DMS153 treated with DMSO at 0.1 percent for 48 hours (cell line): ENCODE measurements around the gene IQGAP2.
"Not testable (repeated sequence)": the region's sequence is repeated elsewhere in the genome, so short reads cannot be mapped to it uniquely, and the experiment has no call there.

Source experiments
- DNase-seq: peaks from one replicate; lab custom pipeline; 2025; ENCODE audit not compliant: unreplicated experiment; lab: John Stamatoyannopoulos, UW

IQGAP2 gene

DNA sequence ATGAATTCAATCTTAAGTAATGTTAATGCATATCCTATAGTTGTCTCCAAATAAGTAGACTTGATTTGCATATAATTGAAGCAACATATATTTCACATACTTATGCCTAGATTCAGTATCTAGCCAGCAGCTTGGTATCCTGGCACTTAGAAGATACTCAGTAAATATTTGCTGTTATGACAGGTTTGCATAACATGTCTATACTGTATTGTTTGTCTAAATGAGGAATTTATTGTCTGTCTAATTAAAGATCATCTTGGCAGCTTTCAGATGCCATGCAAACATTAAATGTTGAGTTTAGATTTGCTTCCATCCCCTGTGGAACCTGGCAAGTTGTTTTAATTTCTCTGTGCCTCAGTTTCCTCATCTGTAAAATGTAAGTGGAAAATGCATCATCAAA lies 9.4 kb downstream of the IQGAP2 start:
- no peak for DNase-seq

DNA sequence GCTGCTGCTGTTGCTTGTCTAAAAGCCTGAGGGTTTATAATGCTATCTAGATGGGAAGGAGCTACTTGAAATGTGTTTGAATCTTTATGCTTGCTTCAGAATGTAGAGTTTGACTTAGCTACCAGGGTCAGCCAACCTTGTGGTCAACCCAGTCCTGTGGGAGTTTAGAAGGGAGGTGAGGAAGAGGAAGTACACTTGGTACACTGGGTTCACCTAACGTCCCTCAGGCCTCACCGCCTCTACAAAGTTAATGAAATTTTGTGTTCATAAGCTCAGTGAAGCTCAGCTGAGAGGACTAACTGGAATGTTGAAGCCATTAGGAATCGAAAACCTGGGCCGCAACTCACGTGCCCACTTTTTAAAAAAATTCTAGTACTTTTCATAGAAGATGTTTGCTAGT lies 10.7 kb downstream of the IQGAP2 start:
- DNase-seq = no peak

DNA sequence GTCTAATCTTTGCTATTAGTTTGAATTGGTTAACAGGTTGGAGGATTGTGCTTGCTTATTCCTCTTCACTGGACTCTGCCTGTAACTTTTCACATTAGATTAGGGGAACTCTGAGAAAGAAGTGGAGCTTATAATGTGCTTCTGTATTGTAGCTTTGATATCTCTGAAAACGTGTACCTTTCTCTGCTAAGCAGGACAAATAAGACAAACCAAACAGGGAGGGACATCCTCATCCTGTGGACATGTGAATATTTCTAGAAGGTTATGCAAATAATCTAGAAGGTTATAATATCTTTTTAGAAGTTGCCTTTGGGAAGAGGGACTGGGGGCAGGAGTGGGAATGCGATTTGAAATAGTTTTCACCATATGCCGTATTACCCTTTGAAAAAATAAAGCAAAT lies 11.7 kb downstream of the IQGAP2 start:
- no peak for DNase-seq

DNA sequence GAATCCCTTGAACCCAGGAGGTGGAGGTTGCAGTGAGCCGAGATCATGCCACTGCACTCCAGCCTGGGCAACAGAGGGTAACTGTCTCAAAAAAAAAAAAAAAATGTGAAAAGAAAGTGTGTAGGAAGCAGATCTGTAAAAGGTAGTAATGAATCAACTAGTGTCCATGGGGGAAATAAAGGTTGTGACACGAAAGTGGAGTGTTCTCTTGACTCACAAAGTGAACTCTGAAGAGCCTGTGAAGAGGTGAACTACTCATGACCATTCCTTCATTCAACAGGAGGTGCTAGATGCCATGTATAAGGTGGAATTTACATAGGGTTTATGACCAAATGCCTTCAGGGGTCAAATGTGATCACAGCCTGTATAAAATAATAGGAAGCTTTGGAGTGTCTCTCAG lies 12.8 kb downstream of the IQGAP2 start:
- no peak for DNase-seq

DNA sequence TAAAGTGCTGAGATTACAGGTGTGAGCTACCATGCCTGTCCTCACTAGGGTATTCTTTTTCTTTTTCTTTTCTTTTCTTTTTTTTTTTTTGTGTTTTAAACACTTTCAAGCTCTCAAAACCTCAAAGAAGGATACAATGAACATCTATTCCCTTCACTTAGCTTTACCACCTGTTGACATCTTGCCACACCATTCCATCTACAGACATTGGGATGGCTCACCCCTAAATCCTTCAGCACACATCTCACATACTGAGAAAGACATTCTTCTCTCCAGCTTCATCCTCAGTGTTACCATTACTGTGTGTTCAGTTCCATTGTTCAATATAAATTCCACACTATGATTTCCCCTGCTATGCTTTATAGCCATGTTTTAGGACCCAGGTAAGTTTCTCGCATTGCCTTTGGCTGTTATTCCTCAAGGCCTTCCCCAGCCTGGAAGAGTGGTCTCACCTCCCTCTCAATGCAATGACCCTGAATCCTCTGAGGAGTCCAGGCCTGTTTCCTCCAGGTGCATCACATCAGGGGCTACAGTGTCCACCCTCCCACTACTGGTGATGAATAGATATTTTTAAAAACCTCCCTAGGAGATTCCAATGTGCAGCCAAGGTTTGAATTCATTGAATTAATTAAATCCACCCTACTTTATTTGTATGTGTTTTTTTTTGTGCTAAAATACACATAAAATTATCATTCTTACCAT lies 16.7 kb downstream of the IQGAP2 start:
- no peak for DNase-seq

DNA sequence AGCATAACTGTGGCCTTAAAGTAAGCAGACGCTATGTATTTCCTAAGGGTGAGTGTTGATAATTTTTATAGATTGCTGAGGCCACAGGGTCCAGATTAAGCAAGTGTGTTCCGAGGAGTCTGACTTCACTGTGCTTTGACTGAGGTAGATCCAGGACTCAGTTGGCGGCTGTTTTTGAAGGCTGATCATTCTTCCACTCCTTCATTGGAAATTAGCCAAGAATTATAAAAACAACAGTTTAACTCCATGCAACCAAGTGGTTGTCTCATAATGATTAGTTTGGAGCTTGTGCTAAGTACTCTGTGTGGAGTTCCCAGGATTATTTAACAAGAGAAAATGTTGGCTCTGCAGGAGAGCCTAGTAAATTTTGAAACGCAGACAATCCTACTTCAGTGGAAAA lies 19.1 kb downstream of the IQGAP2 start:
- no peak for DNase-seq

DNA sequence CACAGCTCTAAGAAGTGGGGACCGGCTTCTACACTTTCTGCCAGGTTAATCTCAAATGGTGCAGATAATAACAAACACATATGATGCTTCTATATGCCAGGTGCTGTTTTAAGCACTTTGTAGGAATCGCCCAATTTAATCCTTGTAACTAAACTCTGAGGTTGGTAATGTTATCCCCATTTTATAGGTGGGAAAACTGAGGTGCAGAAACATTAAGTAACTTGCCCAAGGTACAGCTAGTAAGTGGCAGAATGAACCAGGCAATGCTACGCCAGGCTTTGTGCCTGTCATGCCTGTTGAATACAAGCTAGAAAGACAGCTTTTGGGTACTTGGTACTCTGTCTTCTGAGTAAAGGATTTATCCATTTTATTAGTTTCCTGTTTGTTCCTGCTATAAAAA lies 19.7 kb downstream of the IQGAP2 start:
- DNase-seq = no peak

DNA sequence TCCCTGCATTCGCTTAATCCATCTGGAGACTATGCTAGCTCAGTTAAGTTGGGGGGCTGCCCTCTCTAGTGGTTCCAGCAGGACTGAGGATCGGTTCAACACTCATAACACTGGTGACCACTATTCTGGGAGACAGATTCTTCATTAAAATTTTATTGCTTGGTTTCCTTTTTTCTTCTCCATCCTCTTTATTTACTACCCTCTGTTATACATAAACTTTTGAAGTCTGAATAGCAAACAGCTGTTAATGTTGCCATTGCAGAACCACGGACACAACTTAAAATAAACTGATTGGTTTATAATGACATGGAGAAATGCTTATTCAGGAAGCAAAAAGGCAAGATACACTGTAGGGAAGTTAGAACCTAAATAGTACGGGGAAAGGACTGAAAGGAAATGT lies 22.1 kb downstream of the IQGAP2 start:
- no peak for DNase-seq

DNA sequence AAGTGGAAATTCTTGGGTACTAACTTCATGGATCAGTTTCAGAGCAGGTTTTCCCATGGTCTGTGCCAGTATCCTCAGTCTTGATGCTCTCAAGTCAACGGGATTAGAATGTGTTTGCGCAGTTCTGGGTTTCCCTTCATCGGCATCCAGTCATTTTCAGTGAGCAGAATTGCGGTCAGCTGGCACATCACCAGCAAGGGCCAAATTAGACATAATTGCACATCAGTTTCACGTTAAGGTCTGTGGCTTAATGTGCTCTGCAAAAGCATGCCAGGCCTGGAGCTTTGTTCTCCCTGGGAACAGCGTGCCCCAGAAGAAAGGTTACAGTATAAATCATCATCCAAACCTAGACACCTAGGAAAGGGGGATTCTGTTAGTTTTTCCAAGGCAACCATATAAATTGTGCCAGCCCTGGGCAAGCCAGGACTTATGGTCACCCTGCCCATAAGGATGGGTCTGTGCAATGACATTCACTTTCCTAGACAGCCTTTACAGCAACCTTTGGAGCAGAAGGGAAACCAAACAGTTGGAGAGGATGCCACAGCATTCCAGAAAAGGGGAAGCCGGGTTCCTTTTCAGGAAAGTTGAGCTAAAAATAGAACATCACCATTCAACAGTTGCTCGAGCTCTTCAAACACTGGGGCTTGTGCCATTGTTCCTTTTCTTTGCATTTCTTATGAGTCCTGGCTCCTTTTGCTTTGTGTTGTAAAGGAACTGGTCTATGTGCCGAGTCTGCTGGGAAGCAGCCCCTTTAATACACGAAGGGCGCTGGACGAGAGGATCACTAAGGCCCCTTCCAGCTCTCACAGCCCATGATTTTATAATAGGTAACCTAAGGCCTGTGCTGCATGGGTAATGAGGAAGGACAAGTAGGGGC lies 23.1 kb downstream of the IQGAP2 start:
- DNase-seq = no peak

DNA sequence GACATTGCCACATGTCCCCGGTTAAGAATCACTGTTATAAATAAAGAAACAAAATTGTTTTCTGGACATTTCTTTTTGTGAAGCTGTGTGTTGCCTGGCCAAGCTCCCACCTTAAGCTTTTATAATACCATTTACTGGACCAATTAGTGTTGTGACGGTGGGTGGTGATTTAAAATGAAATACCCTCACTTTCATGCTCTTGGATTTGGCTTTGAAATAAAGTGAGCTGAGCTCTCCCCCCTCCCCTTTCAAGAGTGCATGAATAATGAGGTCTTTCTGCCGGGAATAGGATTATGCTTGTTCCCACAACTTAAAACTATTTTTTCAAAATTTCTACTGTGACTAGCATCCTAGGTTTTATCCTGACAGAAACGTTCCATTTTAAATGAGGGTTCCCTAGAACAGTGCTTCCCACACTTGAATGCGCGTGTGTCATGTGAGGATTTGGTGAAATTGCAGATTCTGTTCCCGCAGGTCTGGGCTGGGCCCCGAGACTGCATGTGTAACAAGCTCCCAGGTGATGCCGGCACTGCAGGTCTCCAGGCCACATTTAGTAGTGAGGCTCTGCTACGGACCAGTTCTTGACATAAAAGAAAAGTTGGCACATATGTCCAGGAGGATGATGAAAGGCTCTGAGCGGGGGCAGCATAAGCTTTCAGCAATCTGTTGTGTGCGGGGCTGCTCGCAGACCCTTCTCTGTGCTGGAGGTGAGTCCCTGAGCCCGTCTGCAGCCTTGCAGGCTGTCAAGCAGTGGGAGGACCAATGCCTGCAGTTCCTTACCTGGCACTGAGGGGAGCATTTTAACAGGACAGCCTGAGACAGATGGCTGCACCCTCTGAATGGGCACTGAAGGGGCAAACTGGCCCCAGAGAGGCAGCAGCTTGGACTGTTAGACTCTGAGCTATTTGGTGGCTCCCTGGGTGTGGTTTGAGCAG lies 24.4 kb downstream of the IQGAP2 start:
- DNase-seq = no peak

DNA sequence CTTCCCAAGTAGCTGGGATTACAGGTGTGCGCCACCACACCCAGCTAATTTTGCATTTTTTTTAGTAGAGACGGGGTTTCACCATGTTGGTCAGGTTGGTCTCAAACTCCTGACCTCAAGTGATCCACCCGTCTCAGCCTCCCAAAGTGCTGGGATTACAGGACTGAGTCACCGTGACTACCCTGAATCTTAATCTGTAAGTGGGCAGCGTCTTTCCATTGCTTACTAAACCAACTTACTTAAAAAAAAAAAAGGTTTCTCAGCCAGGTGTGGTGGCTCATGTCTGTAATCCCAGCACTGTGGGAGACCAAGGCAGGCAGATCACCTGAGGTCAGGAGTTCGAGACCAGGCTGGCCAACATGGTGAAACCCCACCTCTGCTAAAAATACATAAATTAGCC lies 25.5 kb downstream of the IQGAP2 start:
- not testable (repeated sequence) for DNase-seq

DNA sequence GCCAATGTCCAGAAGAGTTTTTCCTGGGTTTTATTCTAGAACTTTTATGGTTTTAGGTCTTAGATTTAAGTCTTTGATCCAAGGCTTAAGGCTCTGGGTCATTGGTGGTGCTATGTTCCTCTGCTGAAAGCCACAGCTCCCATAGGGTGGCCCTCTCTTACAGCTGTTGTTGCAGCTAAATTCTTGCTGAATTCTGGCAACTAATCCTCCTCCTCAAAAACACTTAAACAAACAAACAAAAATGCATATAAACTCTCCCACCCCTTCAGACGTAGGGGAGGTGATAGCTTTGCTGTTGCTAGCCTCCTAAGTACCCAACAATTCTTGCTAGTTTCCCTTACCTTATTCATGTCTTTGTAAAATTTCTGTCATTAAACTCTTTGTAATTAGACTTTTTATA lies 30.2 kb downstream of the IQGAP2 start:
- DNase-seq = no peak

DNA sequence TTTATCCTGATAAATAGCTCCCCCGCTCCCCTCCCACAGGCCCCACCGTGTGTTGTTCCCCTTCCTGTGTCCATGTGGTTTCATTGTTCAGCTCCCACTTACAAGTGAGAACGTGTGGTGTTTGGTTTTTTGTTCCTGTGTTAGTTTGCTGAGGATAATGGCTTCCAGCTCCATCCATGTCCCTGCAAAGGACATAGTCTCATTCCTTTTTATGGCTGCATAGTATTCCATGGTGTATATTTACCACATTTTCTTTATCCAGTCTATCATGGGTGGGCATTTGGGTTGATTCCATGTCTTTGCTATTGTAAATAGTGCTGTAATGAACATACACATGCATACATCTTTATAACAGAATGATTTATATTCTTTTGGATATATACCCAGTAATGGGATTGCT lies 34.4 kb downstream of the IQGAP2 start:
- not testable (repeated sequence) for DNase-seq

DNA sequence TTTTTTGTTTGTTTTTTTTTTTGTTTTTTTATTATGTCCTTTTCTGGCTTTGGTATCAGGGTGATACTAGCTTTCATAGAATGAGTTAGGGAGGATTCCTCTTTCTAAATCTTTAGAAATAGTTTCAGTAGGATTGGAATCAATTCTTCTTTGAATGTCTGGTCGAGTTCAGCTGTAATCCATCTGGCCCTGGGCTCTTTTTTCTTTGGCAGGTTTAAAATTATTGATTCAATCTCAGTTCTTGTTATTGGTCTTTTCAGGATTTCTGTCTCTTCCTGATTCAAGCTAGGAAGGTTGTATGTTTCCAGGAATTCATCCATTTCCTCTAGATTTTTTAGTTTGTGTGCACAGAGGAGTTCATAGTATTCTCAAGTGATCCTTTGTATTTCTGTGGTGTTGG lies 34.9 kb downstream of the IQGAP2 start:
- DNase-seq = no peak

DNA sequence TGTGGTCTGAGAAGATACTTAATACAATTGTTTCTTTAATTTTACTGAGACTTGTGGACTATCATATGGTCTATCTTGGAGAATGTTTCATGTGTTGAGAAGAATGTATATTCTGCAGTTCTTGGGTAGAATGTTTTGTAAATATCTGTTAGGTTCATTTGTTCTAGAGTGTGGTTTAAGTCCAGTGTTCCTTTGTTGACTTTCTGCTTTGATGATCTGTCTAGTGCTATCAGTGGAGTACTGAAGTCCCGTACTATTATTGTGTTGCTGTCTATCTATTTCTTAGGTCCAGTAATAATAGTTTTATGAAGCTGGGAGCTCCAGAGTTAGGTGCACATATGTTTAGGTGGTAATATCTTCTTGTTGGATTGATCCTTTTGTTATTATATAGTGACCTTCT lies 36.1 kb downstream of the IQGAP2 start:
- no peak for DNase-seq

DNA sequence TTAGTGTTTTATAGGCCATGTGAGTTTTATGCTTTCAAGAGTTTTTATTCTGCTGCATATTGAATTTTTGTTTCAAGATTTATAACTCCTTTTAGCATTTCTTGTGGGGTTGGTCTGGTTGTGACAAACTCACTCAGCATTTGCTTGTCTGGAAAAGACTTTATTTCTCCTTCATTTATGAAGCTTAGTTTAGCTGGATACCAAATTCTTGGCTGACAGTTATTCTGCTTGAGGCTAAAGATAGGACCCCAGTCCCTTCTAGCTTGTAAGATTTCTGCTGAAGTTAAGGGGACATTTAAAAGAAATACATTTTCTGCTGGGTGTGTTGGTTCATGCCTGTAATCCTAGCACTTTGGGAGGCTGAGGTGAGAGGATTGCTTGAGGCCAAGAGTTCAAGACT lies 36.8 kb downstream of the IQGAP2 start:
- no peak for DNase-seq

DNA sequence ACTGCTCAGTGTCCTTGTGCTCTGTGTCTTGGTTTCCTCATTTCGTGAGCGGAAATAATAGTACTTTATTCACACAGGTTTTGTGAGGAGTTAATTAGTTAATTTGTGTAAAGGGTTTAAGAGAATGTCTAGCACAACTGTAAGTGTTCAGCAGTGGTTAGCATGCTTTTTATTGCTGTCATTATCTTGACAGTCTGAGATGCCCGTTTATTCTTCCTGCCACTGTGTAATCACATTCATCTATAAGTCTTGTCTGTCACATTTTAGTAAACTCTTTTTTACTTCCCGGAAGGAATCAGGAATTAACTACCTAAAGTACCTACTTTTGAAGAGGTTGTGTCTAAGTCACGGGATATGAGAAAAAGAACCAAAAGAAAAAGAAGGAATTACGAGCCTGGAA lies 38.0 kb downstream of the IQGAP2 start:
- DNase-seq = no peak

DNA sequence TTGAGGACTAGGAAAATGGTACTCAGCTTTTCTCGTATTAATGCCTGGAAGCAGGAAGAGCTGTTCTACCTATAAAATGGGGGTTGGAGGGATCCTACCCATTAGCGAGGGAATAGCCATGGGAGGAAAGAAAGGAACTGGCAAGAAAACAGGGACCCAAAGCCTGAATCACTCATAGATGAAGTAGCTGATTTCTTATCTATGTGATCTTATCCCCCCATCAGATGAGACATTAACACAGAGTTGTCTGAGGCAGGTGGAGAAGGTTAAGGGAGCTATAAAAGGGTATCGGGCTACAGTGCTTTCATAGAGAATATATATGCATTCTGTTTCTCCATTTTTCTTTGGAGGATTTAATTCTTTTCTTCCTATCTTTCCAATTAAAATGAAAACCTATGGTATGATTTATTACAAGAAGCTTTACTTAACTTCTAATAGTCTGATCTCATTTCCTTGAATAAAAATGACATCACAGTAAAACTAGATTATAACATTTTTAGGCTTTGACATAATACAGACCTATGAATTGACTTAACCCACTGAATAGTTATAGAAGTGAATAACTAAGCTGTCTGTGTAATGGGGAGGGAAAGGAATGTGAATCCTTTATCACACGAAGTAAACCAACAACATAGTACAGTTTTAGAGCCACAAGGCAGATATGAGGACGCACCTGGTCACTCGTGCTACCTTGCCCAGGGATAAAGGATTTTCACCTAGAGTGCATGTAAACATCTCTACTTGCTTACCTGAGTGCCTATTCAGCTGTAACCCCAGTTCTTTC lies 39.0 kb downstream of the IQGAP2 start:
- DNase-seq = no peak

DNA sequence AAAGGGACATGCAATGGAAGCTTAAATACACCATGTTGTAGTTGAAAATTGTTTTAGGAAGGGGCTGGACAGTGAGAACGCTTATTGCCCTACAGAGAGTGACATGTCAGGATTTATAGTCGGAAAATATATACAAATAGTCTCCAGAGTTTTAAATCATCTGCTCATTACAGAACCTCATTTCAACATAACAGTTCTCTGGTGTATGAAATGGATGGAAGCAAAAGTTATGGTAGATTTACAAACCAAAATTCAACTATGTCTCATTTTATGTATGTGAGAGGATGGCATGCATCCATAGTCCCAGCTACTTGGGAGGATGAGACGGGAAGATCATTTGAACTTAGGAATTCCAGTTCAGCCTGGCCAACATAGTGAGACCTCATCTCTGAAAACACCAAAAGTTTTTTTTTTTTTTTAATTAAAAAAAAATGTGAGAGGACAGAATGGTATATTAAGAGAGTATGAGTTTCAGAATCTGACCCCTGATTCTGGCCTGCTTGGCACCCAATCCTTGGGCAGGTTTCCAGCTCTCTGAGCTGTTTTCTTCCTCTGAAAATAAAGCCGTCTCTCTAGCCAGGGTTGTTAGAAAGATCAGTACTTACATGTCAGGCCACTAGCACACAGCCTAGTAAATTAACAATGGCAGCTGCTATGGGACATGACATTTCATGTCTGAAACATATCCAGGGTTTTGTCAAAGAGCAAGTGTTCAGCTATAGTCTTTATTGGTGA lies 40.1 kb downstream of the IQGAP2 start:
- no peak for DNase-seq

DNA sequence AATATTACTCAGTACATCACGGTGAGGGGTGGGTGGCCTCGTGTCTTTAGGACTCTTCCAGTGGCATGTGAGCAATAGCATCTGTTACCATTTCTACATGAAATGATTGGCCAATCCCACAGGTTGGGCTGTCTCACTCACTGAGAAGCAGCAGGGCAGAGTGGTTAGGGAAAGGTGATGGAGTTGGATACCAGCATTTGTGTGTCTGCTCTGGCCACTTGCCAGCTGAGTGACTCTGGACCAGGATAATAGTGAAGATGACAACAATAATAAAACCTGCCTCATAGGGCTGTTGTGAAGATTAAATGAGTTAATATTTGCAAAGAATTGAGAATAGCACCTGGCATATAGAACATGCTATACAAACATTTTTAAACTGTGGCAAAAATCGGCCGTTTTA lies 42.0 kb downstream of the IQGAP2 start:
- no peak for DNase-seq
